GM21786 (cell line): ENCODE data around the gene PFDN1.
"Not testable (repeated sequence)": the region's sequence is repeated elsewhere in the genome, so short reads cannot be mapped to it uniquely, and the experiment has no call there.

Source experiments
- ATAC-seq: cut with Tn5 transposase; IDR thresholded peaks from one replicate; pipeline ENCODE4 v1.9.1; 2021; ENCODE audit not compliant: unreplicated experiment

The PFDN1 gene

GRCh38 chr5:140219068-140219991 lies 83.6 kb downstream of the PFDN1 start:
- no peak for ATAC-seq

- ATAC-seq, result no peak
Observed at GRCh38 chr5:140217299-140218026, 85.4 kb downstream of the PFDN1 start.

GRCh38 chr5:140216478-140217074 lies 86.3 kb downstream of the PFDN1 start:
- ATAC-seq, result no peak

GRCh38 chr5:140215276-140215675 lies 87.6 kb downstream of the PFDN1 start:
- no peak for ATAC-seq

GRCh38 chr5:140214831-140215230 lies 88.1 kb downstream of the PFDN1 start:
- ATAC-seq, result peak; percentile 57

- no peak for ATAC-seq
Observed at GRCh38 chr5:140213370-140213983, 89.4 kb downstream of the PFDN1 start.

GRCh38 chr5:140208065-140208464 lies 94.8 kb downstream of the PFDN1 start:
- no peak for ATAC-seq

- ATAC-seq, result no peak
Observed at GRCh38 chr5:140207250-140207964, 95.5 kb downstream of the PFDN1 start.

GRCh38 chr5:140205952-140206351 lies 96.9 kb downstream of the PFDN1 start:
- ATAC-seq, result no peak

GRCh38 chr5:140205216-140205615 lies 97.7 kb downstream of the PFDN1 start:
- no peak for ATAC-seq

- no peak for ATAC-seq
Observed at GRCh38 chr5:140202610-140203009, 100.3 kb downstream of the PFDN1 start.

- no peak for ATAC-seq
Observed at GRCh38 chr5:140202078-140202477, 100.8 kb downstream of the PFDN1 start.

- ATAC-seq, result not testable (repeated sequence)
Observed at GRCh38 chr5:140198915-140199314, 104.0 kb downstream of the PFDN1 start.

- no peak for ATAC-seq
Observed at GRCh38 chr5:140197023-140197422, 105.9 kb downstream of the PFDN1 start.

GRCh38 chr5:140196115-140196814 lies 106.6 kb downstream of the PFDN1 start:
- no peak for ATAC-seq
